SU-DHL-6 (cell line): ENCODE results near the gene IL20RA.
"Not testable (repeated sequence)": the region's sequence is repeated elsewhere in the genome, so short reads cannot be mapped to it uniquely, and the experiment has no call there.

Source experiments
- H2AFZ ChIP-seq: fragments of 200-600 bp; sonication (generic); 2 replicates; pipeline ENCODE4 v1.6.1; 2014; ENCODE audit warnings: low read depth, mild to moderate bottlenecking, moderate library complexity, mixed read lengths, antibody characterized with exemption, low read length; ENCODE audit not compliant: severe bottlenecking
- H3F3A ChIP-seq: fragments of 200-600 bp; shearing (Covaris generic); 2 replicates; pipeline ENCODE4 v1.6.0; 2016; ENCODE audit warnings: antibody characterized with exemption, mild to moderate bottlenecking; ENCODE audit not compliant: insufficient read depth
- H3K27ac ChIP-seq: fragments of 200-600 bp; sonication (generic); 2 replicates; pipeline ENCODE4 v1.5.1; 2016; ENCODE audit warnings: low read depth, mild to moderate bottlenecking, low read length, moderate library complexity, mixed read lengths
- H3K27me3 ChIP-seq: fragments of 200-600 bp; sonication (generic), shearing (Covaris generic); 2 replicates; pipeline ENCODE4 v1.6.0; 2014; ENCODE audit warnings: mild to moderate bottlenecking, low read length
- H3K36me3 ChIP-seq: fragments of 200-600 bp; sonication (generic); 2 replicates; pipeline ENCODE4 v1.6.1; 2014; ENCODE audit warnings: mild to moderate bottlenecking, low read length, mixed read lengths
- H3K4me2 ChIP-seq: fragments of 300-600, 200-600 bp; shearing (Covaris generic), sonication (generic); 2 replicates; pipeline ENCODE4 v1.6.0; 2014; ENCODE audit warnings: low read length, low read depth, mild to moderate bottlenecking; ENCODE audit not compliant: poor library complexity, severe bottlenecking
- H3K4me3 ChIP-seq: fragments of 200-600 bp; sonication (generic); 2 replicates; pipeline ENCODE4 v1.5.1; 2014; ENCODE audit warnings: antibody characterized with exemption, low read length, mild to moderate bottlenecking, mixed read lengths; ENCODE audit not compliant: insufficient read depth, poor library complexity, severe bottlenecking
- H3K79me2 ChIP-seq: fragments of 200-600 bp; sonication (generic); 2 replicates; pipeline ENCODE4 v1.6.1; 2014; ENCODE audit warnings: mild to moderate bottlenecking, low read length, moderate library complexity; ENCODE audit not compliant: insufficient read depth
- H3K9ac ChIP-seq: fragments of 200-600 bp; sonication (generic); 2 replicates; pipeline ENCODE4 v1.7.0; 2014; ENCODE audit warnings: mild to moderate bottlenecking, low read length
- H3K9me2 ChIP-seq: fragments of 200-600 bp; sonication (generic); replicated peaks from 2 replicates; pipeline ENCODE4 v1.6.1; 2014; ENCODE audit warnings: low read length; ENCODE audit not compliant: insufficient read depth
- H3K9me3 ChIP-seq: fragments of 200-600 bp; sonication (generic); 2 replicates; pipeline ENCODE4 v1.6.1; 2014; ENCODE audit warnings: low read length, mixed read lengths; ENCODE audit not compliant: insufficient read depth
- H4K20me1 ChIP-seq: fragments of 200-600 bp; sonication (generic); 2 replicates; pipeline ENCODE4 v1.6.1; 2014; ENCODE audit warnings: low read depth, mild to moderate bottlenecking, antibody characterized with exemption, low read length, moderate library complexity, mixed read lengths
- EZH2phosphoT487 ChIP-seq: fragments of 200-600 bp; sonication (generic), shearing (Covaris generic); conservative IDR thresholded peaks from 2 replicates; pipeline ENCODE4 v1.6.1; 2018; ENCODE audit warnings: mild to moderate bottlenecking, antibody characterized with exemption, low read length, moderate library complexity, mixed read lengths
- TF ChIP-seq, protein P1 (sequence below): fragments of 200-600 bp; sonication (generic); IDR thresholded peaks from one replicate; pipeline ENCODE4 v1.5.1; 2017; ENCODE audit warnings: antibody characterized with exemption, mild to moderate bottlenecking, low read length, moderate library complexity; ENCODE audit not compliant: insufficient read depth, poor library complexity, severe bottlenecking

Gene IL20RA

DNA sequence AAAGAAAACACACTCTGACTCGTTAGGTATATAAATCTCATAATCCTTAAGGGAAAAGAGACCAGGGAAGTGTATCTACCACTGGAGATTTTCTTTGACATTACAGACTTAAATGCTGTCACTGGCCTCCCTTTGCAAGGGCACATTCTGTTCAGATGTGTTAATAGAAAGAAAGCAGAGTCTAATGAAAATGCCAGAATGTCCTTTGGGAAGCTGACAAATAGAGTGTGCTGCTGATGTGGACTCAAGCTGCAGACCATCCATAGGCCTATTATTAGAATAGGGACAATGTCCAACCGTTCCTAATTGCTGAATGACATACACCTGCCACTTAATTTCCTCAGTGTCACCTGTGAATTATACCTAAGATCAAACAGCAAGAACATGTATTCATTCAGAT is 81.5 kb downstream of the IL20RA start:
- no peaks in the 10 kb centered on the region for H3F3A ChIP-seq
- no peak overlapping the region for H3K4me3 ChIP-seq
- no peaks in the 10 kb centered on the region for H3K9me3 ChIP-seq
- H3K9me2 ChIP-seq, result no peaks in the 10 kb centered on the region
- no peaks in the 10 kb centered on the region for H3K36me3 ChIP-seq
- H3K27ac ChIP-seq, result no peak overlapping the region
- H4K20me1 ChIP-seq, result no peaks in the 10 kb centered on the region
- no peaks in the 10 kb centered on the region for H3K79me2 ChIP-seq
- H3K9ac ChIP-seq, result no peak overlapping the region
- no peak overlapping the region for H3K4me2 ChIP-seq
- TF ChIP-seq, protein P1, sequence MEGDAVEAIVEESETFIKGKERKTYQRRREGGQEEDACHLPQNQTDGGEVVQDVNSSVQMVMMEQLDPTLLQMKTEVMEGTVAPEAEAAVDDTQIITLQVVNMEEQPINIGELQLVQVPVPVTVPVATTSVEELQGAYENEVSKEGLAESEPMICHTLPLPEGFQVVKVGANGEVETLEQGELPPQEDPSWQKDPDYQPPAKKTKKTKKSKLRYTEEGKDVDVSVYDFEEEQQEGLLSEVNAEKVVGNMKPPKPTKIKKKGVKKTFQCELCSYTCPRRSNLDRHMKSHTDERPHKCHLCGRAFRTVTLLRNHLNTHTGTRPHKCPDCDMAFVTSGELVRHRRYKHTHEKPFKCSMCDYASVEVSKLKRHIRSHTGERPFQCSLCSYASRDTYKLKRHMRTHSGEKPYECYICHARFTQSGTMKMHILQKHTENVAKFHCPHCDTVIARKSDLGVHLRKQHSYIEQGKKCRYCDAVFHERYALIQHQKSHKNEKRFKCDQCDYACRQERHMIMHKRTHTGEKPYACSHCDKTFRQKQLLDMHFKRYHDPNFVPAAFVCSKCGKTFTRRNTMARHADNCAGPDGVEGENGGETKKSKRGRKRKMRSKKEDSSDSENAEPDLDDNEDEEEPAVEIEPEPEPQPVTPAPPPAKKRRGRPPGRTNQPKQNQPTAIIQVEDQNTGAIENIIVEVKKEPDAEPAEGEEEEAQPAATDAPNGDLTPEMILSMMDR, result no peak
- no peak for TF ChIP-seq EZH2phosphoT487
- no peaks in the 10 kb centered on the region for H3K27me3 ChIP-seq
- H2AFZ ChIP-seq, result no peak overlapping the region

DNA sequence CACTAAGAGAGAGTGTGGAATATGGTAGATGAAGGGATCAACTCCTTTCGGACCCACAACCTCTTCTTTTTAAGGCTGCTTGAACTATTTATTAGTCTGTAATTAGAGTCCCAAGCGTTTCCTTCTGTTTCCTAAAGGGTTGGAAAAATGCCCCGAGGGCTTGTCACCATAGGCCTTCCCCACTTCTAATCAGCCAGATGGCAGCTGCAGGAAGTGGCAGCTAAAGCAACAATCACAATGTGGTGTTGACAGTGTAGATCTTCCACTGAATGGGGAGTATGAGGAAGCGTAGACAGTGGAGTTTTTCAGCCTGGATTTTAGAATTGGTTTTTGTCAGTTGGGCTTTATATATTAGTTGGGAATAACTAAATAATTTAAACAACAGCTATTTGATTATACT is 82.1 kb downstream of the IL20RA start:
- Histone ChIP-seq H3K9me3 (no peaks in the 10 kb centered on the region), H3K79me2 (no peaks in the 10 kb centered on the region), H3K36me3 (no peaks in the 10 kb centered on the region), H4K20me1 (no peaks in the 10 kb centered on the region), H3K4me3 (no peak overlapping the region), H2AFZ (no peak overlapping the region), H3F3A (no peaks in the 10 kb centered on the region), H3K4me2 (no peak overlapping the region), H3K27me3 (no peaks in the 10 kb centered on the region), H3K27ac (no peak overlapping the region), H3K9me2 (no peaks in the 10 kb centered on the region), H3K9ac (no peak overlapping the region)
- TF ChIP-seq, protein P1, result no peak
- no peak for TF ChIP-seq EZH2phosphoT487

DNA sequence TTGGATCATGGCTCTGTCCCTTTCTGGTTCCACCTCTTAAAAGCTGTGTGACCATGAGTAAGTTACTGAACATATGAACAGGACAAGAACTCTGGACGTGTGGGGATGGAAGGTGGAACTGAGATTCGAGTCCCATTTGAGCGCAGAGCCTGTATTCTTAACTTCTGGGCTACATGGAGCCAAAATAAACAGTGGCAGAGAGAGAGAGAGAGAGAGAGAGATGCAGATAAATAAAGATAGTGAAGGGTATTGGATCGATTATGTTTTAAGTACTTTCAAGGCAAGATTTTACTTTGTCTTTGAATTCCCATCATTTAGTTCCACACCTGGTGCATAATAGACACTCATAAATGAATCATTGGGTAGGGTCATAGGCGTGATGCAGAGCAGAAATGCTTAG is 82.9 kb downstream of the IL20RA start:
- Histone ChIP-seq H3K27ac (no peak overlapping the region), H2AFZ (no peak overlapping the region), H3K9ac (no peak overlapping the region), H3K4me3 (no peak overlapping the region), H3F3A (no peaks in the 10 kb centered on the region), H3K79me2 (no peaks in the 10 kb centered on the region), H3K4me2 (no peak overlapping the region), H4K20me1 (no peaks in the 10 kb centered on the region), H3K9me3 (no peaks in the 10 kb centered on the region), H3K36me3 (no peaks in the 10 kb centered on the region), H3K27me3 (no peaks in the 10 kb centered on the region), H3K9me2 (no peaks in the 10 kb centered on the region)
- TF ChIP-seq EZH2phosphoT487, result no peak
- TF ChIP-seq, protein P1, result no peak

- no peaks in the 10 kb centered on the region for H3K79me2 ChIP-seq
- TF ChIP-seq EZH2phosphoT487, result no peak
- TF ChIP-seq, protein P1, result no peak
- no peak overlapping the region for H3K4me2 ChIP-seq
- H3K27me3 ChIP-seq, result no peaks in the 10 kb centered on the region
- no peak overlapping the region for H3K4me3 ChIP-seq
- H3K27ac ChIP-seq, result no peak overlapping the region
- no peak overlapping the region for H2AFZ ChIP-seq
- H3F3A ChIP-seq, result no peaks in the 10 kb centered on the region
- H3K9ac ChIP-seq, result no peak overlapping the region
- H3K9me3 ChIP-seq, result no peaks in the 10 kb centered on the region
- no peaks in the 10 kb centered on the region for H3K9me2 ChIP-seq
- no peaks in the 10 kb centered on the region for H3K36me3 ChIP-seq
- H4K20me1 ChIP-seq, result no peaks in the 10 kb centered on the region
These were observed 84.0 kb downstream of the IL20RA start for GRCh38 chr6:136960781-136961180.

DNA sequence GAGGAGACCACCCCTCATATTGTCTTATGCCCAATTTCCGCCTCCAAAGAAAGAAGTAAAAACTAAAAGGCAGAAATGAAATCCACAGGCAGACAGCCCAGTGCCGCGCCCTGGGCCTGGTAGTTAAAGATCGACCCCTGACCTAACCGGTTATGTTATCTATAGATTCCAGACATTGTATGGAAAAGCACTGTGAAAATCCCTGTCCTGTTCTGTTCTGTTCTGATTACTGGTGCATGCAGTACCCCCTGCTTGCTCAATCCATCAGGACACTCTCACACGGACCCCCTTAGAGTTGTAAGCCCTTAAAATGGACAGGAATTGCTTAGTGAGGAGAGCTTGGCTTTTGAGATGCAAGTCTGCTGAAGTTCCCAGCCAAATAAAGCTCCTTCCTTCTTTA is 84.8 kb downstream of the IL20RA start:
- not testable (repeated sequence) for H3K36me3 ChIP-seq, H3K9me3 ChIP-seq, H3K79me2 ChIP-seq, H3K27me3 ChIP-seq, H3K9ac ChIP-seq, H3F3A ChIP-seq, H3K27ac ChIP-seq, H3K9me2 ChIP-seq, H2AFZ ChIP-seq, H3K4me3 ChIP-seq, H3K4me2 ChIP-seq, H4K20me1 ChIP-seq
